K562 (cell line): Measurements from ENCODE around the gene THAP2. TPM values are rescaled to one million over a fixed set of nuclear protein-coding genes. Genes with fewer than 3 reads are reported as not detected.

Experiments
- ATAC-seq: fragments of 200-7000 bp; cut with Tn5 transposase; 3 replicates; pipeline ENCODE4 v1.9.1; 2020; ENCODE audit warnings: moderate library complexity
- BruUV-seq: library from RNA; stranded (reverse); fragments of 400-500 nt; replicated peaks from 2 replicates; lab custom pipeline; 2021; lab: Mats Ljungman, UMichigan
- CTCF ChIA-PET: fragments of 300-600 bp; formaldehyde crosslinking; extraction: SDS; loops from one replicate; lab custom pipeline; 2021; ENCODE audit warnings: low intra/inter-chr PET ratio; lab: Yijun Ruan, JAX
- POLR2A ChIA-PET: fragments of 300-600, 350-650 bp; sonication (Branson Sonifier 250); formaldehyde crosslinking; extraction: SDS; loops from one replicate; lab custom pipeline; 2021; ENCODE audit warnings: antibody characterized with exemption, inconsistent platforms; lab: Yijun Ruan, JAX
- DNase-seq, 4 experiments: peaks; one replicate each; pipeline versions ENCODE4 v3.0.0 to v3.0.0-alpha.2; 2011 to 2018; ENCODE audit warnings: low spot score in 3 of 4, mixed read lengths in 3 of 4; ENCODE audit errors: extremely low read depth in 1 of 4
- FAIRE-seq: peaks from 2 replicates; lab custom pipeline; 2011; peaks lifted over from hg19 to GRCh38; lab: Jason Lieb, UNC
- H2AFZ ChIP-seq: 2 replicates; pipeline ENCODE4 v1.6.0; 2011; ENCODE audit warnings: low read depth, low read length, control low read depth, inconsistent platforms
- H3K27ac ChIP-seq: fragments of 200-600 bp; 3 replicates; pipeline ENCODE4 v1.8.0; 2011; ENCODE audit warnings: low read depth, mild to moderate bottlenecking, control low read depth, inconsistent platforms, low read length, moderate library complexity, mixed read lengths; ENCODE audit errors: extremely low read depth
- H3K27me3 ChIP-seq, 2 experiments: fragments of 300-600 bp in 1 of 2; 2 replicates in 1 of 2; 3 replicates in 1 of 2; pipeline versions ENCODE4 v1.6.0 to v1.8.0; 2011; ENCODE audit warnings: inconsistent platforms in 2 of 2, low read length in 2 of 2, mild to moderate bottlenecking in 1 of 2, mixed read lengths in 1 of 2, moderate library complexity in 1 of 2; ENCODE audit not compliant: control insufficient read depth in 2 of 2, insufficient read depth in 2 of 2
- H3K36me3 ChIP-seq: fragments of 300-600 bp; 3 replicates; pipeline ENCODE4 v1.8.0; 2011; ENCODE audit warnings: mild to moderate bottlenecking, low read length, inconsistent platforms; ENCODE audit not compliant: control insufficient read depth, insufficient read depth
- H3K4me1 ChIP-seq, 2 experiments: fragments of 200-600 bp in 1 of 2; replicated peaks in 1 of 2; 2 replicates in 1 of 2; 3 replicates in 1 of 2; pipeline versions ENCODE4 v1.5.1 to v1.8.0; 2011; ENCODE audit warnings: inconsistent platforms in 2 of 2, low read length in 2 of 2, mild to moderate bottlenecking in 1 of 2, mixed read lengths in 1 of 2, moderate library complexity in 1 of 2; ENCODE audit not compliant: control insufficient read depth in 2 of 2, insufficient read depth in 2 of 2
- H3K4me2 ChIP-seq: 2 replicates; pipeline ENCODE4 v1.6.1; 2011; ENCODE audit warnings: low read length, control low read depth, inconsistent platforms, mixed read lengths; ENCODE audit not compliant: insufficient read depth
- H3K4me3 ChIP-seq: fragments of 200-600 bp; sonication (generic), shearing (Covaris generic); 2 replicates; pipeline ENCODE4 v1.5.1; 2016; ENCODE audit warnings: control low read depth, inconsistent platforms
- H3K79me2 ChIP-seq: fragments of 200-600 bp; 3 replicates; pipeline ENCODE4 v1.8.0; 2011; ENCODE audit warnings: low read length, inconsistent platforms; ENCODE audit not compliant: control insufficient read depth, insufficient read depth
- H3K9ac ChIP-seq, 2 experiments: 2 replicates each; pipeline versions ENCODE4 v1.6.0 to v1.6.1; 2011; ENCODE audit warnings: low read depth in 2 of 2, low read length in 2 of 2, control low read depth in 1 of 2, inconsistent platforms in 1 of 2, mild to moderate bottlenecking in 1 of 2, mixed read lengths in 1 of 2; ENCODE audit not compliant: insufficient read depth in 1 of 2
- H3K9me1 ChIP-seq: one replicate; pipeline ENCODE4 v1.6.0; 2011; ENCODE audit warnings: inconsistent platforms, mild to moderate bottlenecking, low read length, moderate library complexity; ENCODE audit not compliant: control insufficient read depth, insufficient read depth
- H3K9me3 ChIP-seq: replicated peaks from 2 replicates; pipeline ENCODE4 v1.5.1; 2011; ENCODE audit warnings: low read depth, low read length, inconsistent platforms; ENCODE audit not compliant: control insufficient read depth, insufficient read depth
- H4K20me1 ChIP-seq: replicated peaks from 2 replicates; pipeline ENCODE4 v1.6.1; 2011; ENCODE audit warnings: low read length, inconsistent platforms, mixed read lengths; ENCODE audit not compliant: control insufficient read depth, insufficient read depth
- FOXJ3 ChIP-seq: sonication (generic); formaldehyde crosslinking; IDR thresholded peaks from 2 replicates; pipeline ENCODE4 v1.4.0; 2020; ENCODE audit warnings: mild to moderate bottlenecking, missing genetic modification reagents
- KDM1A ChIP-seq, 2 experiments: fragments of 450-650 bp; IDR thresholded peaks; 2 replicates each; pipeline ENCODE4 v1.6.1; 2016; ENCODE audit warnings: mild to moderate bottlenecking in 2 of 2
- MAFF ChIP-seq: IDR thresholded peaks from 2 replicates; pipeline ENCODE4 v1.6.1; 2012; ENCODE audit warnings: low read length, improper control_type of control experiment
- MCM5 ChIP-seq: fragments of 450-650 bp; IDR thresholded peaks from 2 replicates; pipeline ENCODE4 v1.6.1; 2016; ENCODE audit warnings: low read depth
- POLR2H ChIP-seq: IDR thresholded peaks from 2 replicates; pipeline ENCODE4 v1.6.1; 2016; ENCODE audit warnings: missing genetic modification characterization, low read depth, mild to moderate bottlenecking, control low read depth, missing compliant biosample characterization, moderate library complexity
- RAD21 ChIP-seq, 2 experiments: fragments of 250-450 bp in 1 of 2; fragments of 450-650 bp in 1 of 2; sonication (Bioruptor Pico) in 1 of 2; formaldehyde crosslinking in 1 of 2; IDR thresholded peaks in 1 of 2; conservative IDR thresholded peaks in 1 of 2; 2 replicates each; pipeline versions ENCODE4 v1.4.0 to v1.8.0; 2020 to 2022; ENCODE audit warnings: mild to moderate bottlenecking in 2 of 2, moderate library complexity in 1 of 2
- SMARCB1 ChIP-seq: IDR thresholded peaks from 2 replicates; pipeline ENCODE4 v1.6.1; 2011; ENCODE audit warnings: improper control_type of control experiment, low read depth; ENCODE audit not compliant: insufficient read length
- TOE1 ChIP-seq, 2 experiments: fragments of 450-650 bp in 1 of 2; sonication (generic) in 1 of 2; formaldehyde crosslinking in 1 of 2; IDR thresholded peaks; 2 replicates each; pipeline versions ENCODE4 v1.7.1 to v1.8.0; 2016 to 2022; ENCODE audit warnings: borderline replicate concordance in 2 of 2, mild to moderate bottlenecking in 2 of 2, antibody characterized with exemption in 1 of 2, inconsistent platforms in 1 of 2, low read depth in 1 of 2, missing genetic modification reagents in 1 of 2, moderate library complexity in 1 of 2
- ZNF224 ChIP-seq: sonication (generic); formaldehyde crosslinking; IDR thresholded peaks from 2 replicates; pipeline ENCODE4 v1.8.0; 2022; ENCODE audit warnings: mild to moderate bottlenecking, missing genetic modification reagents
- ZNF232 ChIP-seq: sonication (generic); formaldehyde crosslinking; IDR thresholded peaks from 2 replicates; pipeline ENCODE4 v1.8.0; 2022; ENCODE audit warnings: mild to moderate bottlenecking, missing genetic modification reagents
- in situ Hi-C: fragments of 300-500 bp; cut with MboI; formaldehyde crosslinking; loops from 4 replicates; pipeline ENCODE4 v1.15.0; 2018; ENCODE audit warnings: inconsistent platforms, mixed read lengths
- intact Hi-C: fragments of 100-400 bp; cut with micrococcal nuclease; formaldehyde crosslinking; loops from 2 replicates; pipeline ENCODE4 v1.14.2; 2022
- polyA plus RNA-seq, 8 experiments: library from polyadenylated mRNA; depleted of rRNA in 4 of 8; stranded (reverse) in 5 of 8; unstranded in 3 of 8; fragments of >200 nt; fragmentation: Nextera tagmentation in 2 of 8; fragmentation: Illumina TruSeq in 1 of 8; extraction: Ambion mirVana in 2 of 8; extraction: Trizol in 1 of 8; gene quantifications; 2 replicates each; pipeline versions ENCODE4 v1.2.1 to v1.2.3, GENCODE V29; 2011 to 2014; ENCODE audit warnings: inconsistent platforms in 1 of 8, missing spikeins in 1 of 8
- total RNA-seq, 7 experiments: library from RNA; depleted of rRNA in 6 of 7; stranded (reverse); fragments of >200 nt in 6 of 7; fragmentation: Illumina TruSeq in 2 of 7; extraction: Trizol in 2 of 7; gene quantifications; 2 replicates each; pipeline versions ENCODE4 v1.2.1 to v1.2.3, GENCODE V29; 2011 to 2021; ENCODE audit warnings: low replicate concordance in 1 of 7
- TF ChIP-seq, protein P1 (sequence below), 3 experiments: IDR thresholded peaks in 2 of 3; conservative IDR thresholded peaks in 1 of 3; 2 replicates each; pipeline ENCODE4 v1.5.1; 2011 to 2012; ENCODE audit warnings: low read length in 3 of 3, mild to moderate bottlenecking in 3 of 3, control low read depth in 2 of 3, improper control_type of control experiment in 1 of 3, inconsistent platforms in 1 of 3, low read depth in 1 of 3, mixed read lengths in 1 of 3, moderate library complexity in 1 of 3; ENCODE audit not compliant: insufficient read depth in 2 of 3
- TF ChIP-seq, protein P2 (sequence below): IDR thresholded peaks from 2 replicates; pipeline ENCODE4 v1.6.1; 2012; ENCODE audit warnings: low read depth, low read length, improper control_type of control experiment, borderline replicate concordance
- TF ChIP-seq, protein P3 (sequence below): fragments of 250-450 bp; sonication (Bioruptor Pico); IDR thresholded peaks from 2 replicates; pipeline ENCODE4 v1.4.0; 2020

The THAP2 gene
- total and polyA plus RNA-seq, 9 of the 15 experiments (the other 6 are each of a cell fraction or from before 2014, with no cell fraction given), result 1.8 to 18.9 (median 7.3) TPM

DNA sequence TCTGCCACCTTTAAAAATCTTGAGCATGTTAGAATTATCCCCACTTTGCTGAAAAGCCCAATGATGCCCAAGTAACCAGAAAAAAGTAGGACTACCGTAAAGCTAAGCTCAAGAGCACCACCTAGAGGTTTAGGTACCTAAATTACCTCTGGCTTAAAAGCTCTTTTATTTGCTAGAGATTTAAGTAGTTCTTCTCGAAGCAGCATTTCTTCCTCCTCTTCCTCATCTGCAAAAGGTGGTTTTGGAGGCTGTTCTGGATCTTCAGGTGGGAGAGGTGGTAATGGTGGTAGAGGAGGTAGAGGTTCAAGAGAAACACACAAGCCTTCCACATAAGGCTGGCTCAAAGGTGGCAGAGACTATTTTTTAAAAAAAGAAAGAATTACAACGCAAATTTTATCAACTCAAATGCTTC is 27.4 kb upstream of the THAP2 start (continued):
- TF ChIP-seq, protein P1, sequence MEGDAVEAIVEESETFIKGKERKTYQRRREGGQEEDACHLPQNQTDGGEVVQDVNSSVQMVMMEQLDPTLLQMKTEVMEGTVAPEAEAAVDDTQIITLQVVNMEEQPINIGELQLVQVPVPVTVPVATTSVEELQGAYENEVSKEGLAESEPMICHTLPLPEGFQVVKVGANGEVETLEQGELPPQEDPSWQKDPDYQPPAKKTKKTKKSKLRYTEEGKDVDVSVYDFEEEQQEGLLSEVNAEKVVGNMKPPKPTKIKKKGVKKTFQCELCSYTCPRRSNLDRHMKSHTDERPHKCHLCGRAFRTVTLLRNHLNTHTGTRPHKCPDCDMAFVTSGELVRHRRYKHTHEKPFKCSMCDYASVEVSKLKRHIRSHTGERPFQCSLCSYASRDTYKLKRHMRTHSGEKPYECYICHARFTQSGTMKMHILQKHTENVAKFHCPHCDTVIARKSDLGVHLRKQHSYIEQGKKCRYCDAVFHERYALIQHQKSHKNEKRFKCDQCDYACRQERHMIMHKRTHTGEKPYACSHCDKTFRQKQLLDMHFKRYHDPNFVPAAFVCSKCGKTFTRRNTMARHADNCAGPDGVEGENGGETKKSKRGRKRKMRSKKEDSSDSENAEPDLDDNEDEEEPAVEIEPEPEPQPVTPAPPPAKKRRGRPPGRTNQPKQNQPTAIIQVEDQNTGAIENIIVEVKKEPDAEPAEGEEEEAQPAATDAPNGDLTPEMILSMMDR (IDR thresholded peaks at IDR 0.05 in 2 of 3, conservative IDR thresholded peaks at IDR 0.05 in 1 of 3; ENCODE audit: insufficient read depth in 2 of 3, low read depth in 1 of 3, low read length in 3 of 3), result peak; percentile 43 to 68 (median 66); a peak in 5 of 6 replicates

DNA sequence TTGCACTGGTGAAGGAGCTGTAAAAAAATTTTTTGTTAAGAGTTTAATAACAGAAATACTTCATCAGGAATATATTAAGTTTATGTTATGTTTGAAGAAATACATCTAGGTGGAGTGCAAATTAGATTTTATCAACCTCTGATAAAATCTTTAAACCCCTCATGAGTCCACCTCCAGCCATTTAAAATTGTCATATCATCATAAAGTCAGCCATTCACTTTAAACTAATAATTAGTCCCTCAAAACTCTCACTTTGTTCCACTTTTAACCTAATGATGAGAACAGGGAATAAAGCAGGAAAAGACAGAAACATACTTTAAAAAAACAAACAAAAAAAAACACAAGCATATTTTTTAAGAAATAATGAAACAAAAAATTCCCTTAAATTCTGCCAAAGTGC is 25.6 kb upstream of the THAP2 start:
- peaks cover 96% of the 10 kb centered on the region for H3K36me3 ChIP-seq
- no peaks in the 10 kb centered on the region for H3K27me3 ChIP-seq
- no peaks in the 10 kb centered on the region for H4K20me1 ChIP-seq
- CTCF ChIA-PET, result interaction anchor here (1.6 kb wide), 1 partner anchor 108 kb away, joined by 8 read pairs; no protein-coding TSS in a partner anchor
- DNase-seq, result no peak
- H3K9me3 ChIP-seq, result no peaks in the 10 kb centered on the region
- H2AFZ ChIP-seq, result no peak overlapping the region
- no peak overlapping the region for H3K9ac ChIP-seq
- no peak for FAIRE-seq
- H3K4me2 ChIP-seq, result no peak overlapping the region
- H3K27ac ChIP-seq, result no peak overlapping the region
- intact Hi-C loops (loop anchor here (10.0 kb wide), 1 partner anchor 424 kb away; no protein-coding TSS in a partner anchor), in situ Hi-C loops (no loop called here)
- no peak for ATAC-seq
- no TSS peak for BruUV-seq
- H3K79me2 ChIP-seq, result no peaks in the 10 kb centered on the region; the same call in 2 of the 3 replicates
- POLR2A ChIA-PET, result interaction anchor here (0.9 to 1.3 kb wide), 2 partner anchors 12 to 202 kb away, joined by 3 read pairs; no protein-coding TSS in a partner anchor
- H3K9me1 ChIP-seq, result peaks cover 3% of the 10 kb centered on the region
- no peak overlapping the region for H3K4me3 ChIP-seq
- peaks cover 0 to 4% of the 10 kb centered on the region in 2 experiments; a peak in 2 of 5 replicates for H3K4me1 ChIP-seq
- TF ChIP-seq ZNF224 (CRISPR knock-in tag), result no peak
- 0 out of 2 replicates have a peak, but pooled peaks have one; percentile 23 for TF ChIP-seq POLR2H (tag)
- no peak for TF ChIP-seq RAD21 (CRISPR knock-in tag; conservative IDR thresholded peaks at IDR 0.05 in 1 of 2, IDR thresholded peaks at IDR 0.05 in 1 of 2)
- no peak for TF ChIP-seq KDM1A (IDR thresholded peaks at IDR 0.05)
- TF ChIP-seq MCM5, result no peak
- TF ChIP-seq MAFF, result peak; percentile 31; the same call in 1 of the 2 replicates
- TF ChIP-seq FOXJ3 (CRISPR knock-in tag), result no peak
- TF ChIP-seq TOE1 (IDR thresholded peaks at IDR 0.05; ENCODE audit: borderline replicate concordance), result no peak
- TF ChIP-seq TOE1 (CRISPR knock-in tag; IDR thresholded peaks at IDR 0.05; ENCODE audit: borderline replicate concordance, low read depth), result no peak
- TF ChIP-seq, protein P2, sequence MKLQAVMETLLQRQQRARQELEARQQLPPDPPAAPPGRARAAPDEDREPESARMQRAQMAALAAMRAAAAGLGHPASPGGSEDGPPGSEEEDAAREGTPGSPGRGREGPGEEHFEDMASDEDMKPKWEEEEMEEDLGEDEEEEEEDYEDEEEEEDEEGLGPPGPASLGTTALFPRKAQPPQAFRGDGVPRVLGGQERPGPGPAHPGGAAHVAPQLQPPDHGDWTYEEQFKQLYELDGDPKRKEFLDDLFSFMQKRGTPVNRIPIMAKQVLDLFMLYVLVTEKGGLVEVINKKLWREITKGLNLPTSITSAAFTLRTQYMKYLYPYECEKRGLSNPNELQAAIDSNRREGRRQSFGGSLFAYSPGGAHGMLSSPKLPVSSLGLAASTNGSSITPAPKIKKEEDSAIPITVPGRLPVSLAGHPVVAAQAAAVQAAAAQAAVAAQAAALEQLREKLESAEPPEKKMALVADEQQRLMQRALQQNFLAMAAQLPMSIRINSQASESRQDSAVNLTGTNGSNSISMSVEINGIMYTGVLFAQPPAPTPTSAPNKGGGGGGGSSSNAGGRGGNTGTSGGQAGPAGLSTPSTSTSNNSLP, result no peak
- TF ChIP-seq, protein P3, sequence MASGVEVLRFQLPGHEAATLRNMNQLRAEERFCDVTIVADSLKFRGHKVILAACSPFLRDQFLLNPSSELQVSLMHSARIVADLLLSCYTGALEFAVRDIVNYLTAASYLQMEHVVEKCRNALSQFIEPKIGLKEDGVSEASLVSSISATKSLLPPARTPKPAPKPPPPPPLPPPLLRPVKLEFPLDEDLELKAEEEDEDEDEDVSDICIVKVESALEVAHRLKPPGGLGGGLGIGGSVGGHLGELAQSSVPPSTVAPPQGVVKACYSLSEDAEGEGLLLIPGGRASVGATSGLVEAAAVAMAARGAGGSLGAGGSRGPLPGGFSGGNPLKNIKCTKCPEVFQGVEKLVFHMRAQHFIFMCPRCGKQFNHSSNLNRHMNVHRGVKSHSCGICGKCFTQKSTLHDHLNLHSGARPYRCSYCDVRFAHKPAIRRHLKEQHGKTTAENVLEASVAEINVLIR (CRISPR knock-in tag), result no peak
- TF ChIP-seq SMARCB1, result no peak
- TF ChIP-seq ZNF232, result no peak
